ENCODE data around the gene MYOT. TPM values are rescaled to one million over a fixed set of nuclear protein-coding genes. Genes with fewer than 3 reads are reported as not detected.

MYOT gene
- total and polyA plus RNA-seq, 2 donors (not counting 3 experiments of a cell fraction or from before 2014, with no cell fraction given) = not detected

- CTCF ChIA-PET = interaction anchor here (2.7 kb wide), 1 partner anchor 50 kb away, joined by 16 read pairs; no protein-coding TSS in a partner anchor
- peaks cover 3 to 6% of the 10 kb centered on the region in 2 experiments for H3K27me3 ChIP-seq (ENCODE audit: control insufficient read depth in 2 of 2, insufficient read depth in 2 of 2, low read length in 2 of 2)
- dilution Hi-C loops (cut with MboI; ENCODE audit: extremely low pct_ligation_motif_present, low sequenced_read_pairs) = no loop called here
Observed at GRCh38 chr5:137828664-137829063, 39.0 kb upstream of the MYOT start.

More at GRCh38 chr5:137828664-137829063, 39.0 kb upstream of the MYOT start:
- H3K9me1 ChIP-seq (replicated peaks; ENCODE audit: control insufficient read depth, extremely low read depth, insufficient read depth, low read length) = no peaks in the 10 kb centered on the region
- no peak for FAIRE-seq
- no peaks in the 10 kb centered on the region for H3K79me2 ChIP-seq (ENCODE audit: control insufficient read depth, insufficient read depth, low read length)
- H3K4me3 ChIP-seq (replicated peaks in 1 of 3; ENCODE audit: insufficient read depth in 1 of 3, low read depth in 1 of 3, low read length in 3 of 3) = no peak overlapping the region
- no peaks in the 10 kb centered on the region for H3K36me3 ChIP-seq (ENCODE audit: control insufficient read depth in 2 of 2, extremely low read depth in 1 of 2, insufficient read depth in 2 of 2, low read length in 2 of 2)
- no TSS peak for BruUV-seq (replicated peaks)
- H3K27ac ChIP-seq (ENCODE audit: insufficient read depth, low read depth, low read length) = no peak overlapping the region
- DNase-seq (ENCODE audit: low read depth, low spot score) = no peak
- H2AFZ ChIP-seq (ENCODE audit: low read depth, low read length) = no peak overlapping the region
- no peaks in the 10 kb centered on the region for H3K9me3 ChIP-seq (replicated peaks; ENCODE audit: control insufficient read depth, insufficient read depth, low read length)
- no peak overlapping the region for H3K4me2 ChIP-seq (ENCODE audit: insufficient read depth, low read length)
- H4K20me1 ChIP-seq (replicated peaks; ENCODE audit: control insufficient read depth, extremely low read depth, insufficient read depth, low read length) = no peaks in the 10 kb centered on the region
- H3K9ac ChIP-seq (replicated peaks; ENCODE audit: extremely low read depth, insufficient read depth, low read length) = no peak overlapping the region
- H3K4me1 ChIP-seq (ENCODE audit: control insufficient read depth, extremely low read depth, insufficient read depth, low read length) = peaks cover 2% of the 10 kb centered on the region
- POLR2A ChIA-PET = no interaction called here
- TF ChIP-seq JUN (IDR thresholded peaks at IDR 0.05; ENCODE audit: borderline replicate concordance, insufficient read depth, insufficient read length, low read depth) (no peak), MAX (IDR thresholded peaks at IDR 0.05; ENCODE audit: insufficient read depth, insufficient read length) (no peak), POLR2A (IDR thresholded peaks at IDR 0.05; ENCODE audit: low read depth, low read length) (no peak), GATA2 (IDR thresholded peaks at IDR 0.05; ENCODE audit: insufficient read depth, insufficient read length, low read depth, low read length) (no peak), FOS (IDR thresholded peaks at IDR 0.05; ENCODE audit: borderline replicate concordance, insufficient read depth, low read length) (no peak), EZH2 (IDR thresholded peaks at IDR 0.05; ENCODE audit: borderline replicate concordance, low read depth, low read length, severe bottlenecking) (no peak), POLR2AphosphoS5 (IDR thresholded peaks at IDR 0.05; ENCODE audit: insufficient read depth, low read depth, low read length) (no peak), MYC (IDR thresholded peaks at IDR 0.05; ENCODE audit: low read depth, low read length) (no peak), CTCF (IDR thresholded peaks at IDR 0.05; ENCODE audit: extremely low read depth in 1 of 2, insufficient read depth in 1 of 2, low read depth in 1 of 2, low read length in 2 of 2) (no peak)
- intact Hi-C loops (cut with micrococcal nuclease) = no loop called here

All from endothelial cell of umbilical vein (primary cell).